ENCODE results near the gene MINPP1. TPM values are rescaled to one million over a fixed set of nuclear protein-coding genes. Genes with fewer than 3 reads are reported as not detected.

The MINPP1 gene
- total RNA-seq, 1 experiment from 2014 or later = 22.1 TPM

- CTCF ChIA-PET = no interaction called here
These were observed 846 bp downstream of the MINPP1 start for GRCh38 chr10:87505366-87506111.

More at GRCh38 chr10:87505366-87506111, 846 bp downstream of the MINPP1 start:
- Histone ChIP-seq H3K79me2 (ENCODE audit: insufficient read depth, low read length) (peaks cover 34% of the 10 kb centered on the region), H3K9me2 (ENCODE audit: insufficient read depth) (no peaks in the 10 kb centered on the region; the same call in 1 of the 2 replicates), H4K20me1 (ENCODE audit: insufficient read depth) (no peaks in the 10 kb centered on the region), H3K4me2 (ENCODE audit: low read length) (peak overlapping the region; percentile 91), H3K9me3 (ENCODE audit: control insufficient read depth in 1 of 2, insufficient read depth in 1 of 2, low read depth in 1 of 2, low read length in 2 of 2) (no peaks in the 10 kb centered on the region), H3K4me3 (replicated peaks in 1 of 2; ENCODE audit: low read depth in 1 of 2, low read length in 2 of 2) (peak overlapping the region; percentile 67 to 93), H3K4me1 (ENCODE audit: control insufficient read depth in 1 of 2, insufficient read depth in 2 of 2, low read length in 2 of 2) (peaks cover 10 to 17% of the 10 kb centered on the region in 2 experiments), H3K9ac (ENCODE audit: low read length) (peak overlapping the region; percentile 71), H3K36me3 (ENCODE audit: control insufficient read depth in 1 of 2, insufficient read depth in 2 of 2, low read length in 2 of 2) (peaks cover 0 to 9% of the 10 kb centered on the region in 2 experiments; a peak in 2 of 4 replicates), H3K27ac (ENCODE audit: low read depth, low read length) (peak overlapping the region; percentile 63), H2AFZ (ENCODE audit: low read depth, low read length, poor library complexity, severe bottlenecking) (peak overlapping the region; percentile 52), H3K27me3 (ENCODE audit: insufficient read depth, low read length) (no peaks in the 10 kb centered on the region)
- TF ChIP-seq CBX3 (IDR thresholded peaks at IDR 0.05; ENCODE audit: low read depth) (no peak), RAD21 (IDR thresholded peaks at IDR 0.05; ENCODE audit: low read depth) (peak; percentile 61), REST (IDR thresholded peaks at IDR 0.05; ENCODE audit: low read depth) (no peak), SIN3A (IDR thresholded peaks at IDR 0.05; ENCODE audit: low read depth) (peak; percentile 49), POLR2A (IDR thresholded peaks at IDR 0.05; ENCODE audit: borderline replicate concordance, extremely low read depth, insufficient read depth, insufficient read length) (no peak), ZNF274 (IDR thresholded peaks at IDR 0.05; ENCODE audit: low read depth, low read length) (no peak), EZH2phosphoT487 (IDR thresholded peaks at IDR 0.05; ENCODE audit: borderline replicate concordance) (no peak), EGR1 (IDR thresholded peaks at IDR 0.05; ENCODE audit: low read depth) (no peak)
- TF ChIP-seq, protein P1, sequence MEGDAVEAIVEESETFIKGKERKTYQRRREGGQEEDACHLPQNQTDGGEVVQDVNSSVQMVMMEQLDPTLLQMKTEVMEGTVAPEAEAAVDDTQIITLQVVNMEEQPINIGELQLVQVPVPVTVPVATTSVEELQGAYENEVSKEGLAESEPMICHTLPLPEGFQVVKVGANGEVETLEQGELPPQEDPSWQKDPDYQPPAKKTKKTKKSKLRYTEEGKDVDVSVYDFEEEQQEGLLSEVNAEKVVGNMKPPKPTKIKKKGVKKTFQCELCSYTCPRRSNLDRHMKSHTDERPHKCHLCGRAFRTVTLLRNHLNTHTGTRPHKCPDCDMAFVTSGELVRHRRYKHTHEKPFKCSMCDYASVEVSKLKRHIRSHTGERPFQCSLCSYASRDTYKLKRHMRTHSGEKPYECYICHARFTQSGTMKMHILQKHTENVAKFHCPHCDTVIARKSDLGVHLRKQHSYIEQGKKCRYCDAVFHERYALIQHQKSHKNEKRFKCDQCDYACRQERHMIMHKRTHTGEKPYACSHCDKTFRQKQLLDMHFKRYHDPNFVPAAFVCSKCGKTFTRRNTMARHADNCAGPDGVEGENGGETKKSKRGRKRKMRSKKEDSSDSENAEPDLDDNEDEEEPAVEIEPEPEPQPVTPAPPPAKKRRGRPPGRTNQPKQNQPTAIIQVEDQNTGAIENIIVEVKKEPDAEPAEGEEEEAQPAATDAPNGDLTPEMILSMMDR (IDR thresholded peaks at IDR 0.05 in 2 of 3, conservative IDR thresholded peaks at IDR 0.05 in 1 of 3; ENCODE audit: borderline replicate concordance in 1 of 3, insufficient read depth in 1 of 3, low read depth in 2 of 3, low read length in 2 of 3) = peak; percentile 30 to 57 (median 50); a peak in 5 of 6 replicates
- TF ChIP-seq, protein P2, sequence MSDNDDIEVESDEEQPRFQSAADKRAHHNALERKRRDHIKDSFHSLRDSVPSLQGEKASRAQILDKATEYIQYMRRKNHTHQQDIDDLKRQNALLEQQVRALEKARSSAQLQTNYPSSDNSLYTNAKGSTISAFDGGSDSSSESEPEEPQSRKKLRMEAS (IDR thresholded peaks at IDR 0.05) = peak; percentile 52
- POLR2A ChIA-PET = interaction anchor here (0.5 kb wide), 1 partner anchor 1058 kb away, joined by 4 read pairs; no protein-coding TSS in a partner anchor
- intact Hi-C loops (cut with micrococcal nuclease) = no loop called here
- DNase-seq (ENCODE audit: low read depth, low spot score) (peak; percentile 10), ATAC-seq (peak; percentile 81)
- RAD21 ChIA-PET (ENCODE audit: low non-redundant PET in 1 of 2, low total read pairs in 2 of 2, uncharacterized antibody in 2 of 2, unreplicated experiment in 2 of 2) = no interaction called here
- BruUV-seq (replicated peaks) = no TSS peak
